Prostate gland (tissue), 2 donors: ENCODE results near the gene HCK. TPM values are rescaled to one million over a fixed set of nuclear protein-coding genes. Genes with fewer than 3 reads are reported as not detected.

Experiments
- DNase-seq: peaks from one replicate; pipeline ENCODE4 v3.0.0-alpha.2; 2019; ENCODE audit warnings: low spot score
- H3K27ac ChIP-seq, 2 donors: fragments of 200-600 bp; sonication (generic); 2 replicates each; pipeline ENCODE4 v1.5.1; 2017 to 2019
- H3K27me3 ChIP-seq: fragments of 200-600 bp; sonication (generic); replicated peaks from 2 replicates; pipeline ENCODE4 v1.5.1; 2019; ENCODE audit not compliant: insufficient read depth
- H3K36me3 ChIP-seq, 2 donors: fragments of 200-600 bp; sonication (generic); 1 replicate in 1 of 2; 2 replicates in 1 of 2; pipeline versions ENCODE4 v1.5.1 to v1.8.1; 2017 to 2019
- H3K4me1 ChIP-seq: fragments of 200-600 bp; sonication (generic); replicated peaks from 2 replicates; pipeline ENCODE4 v1.5.1; 2019
- H3K4me3 ChIP-seq, 2 donors: fragments of 200-600 bp; sonication (generic); 2 replicates each; pipeline ENCODE4 v1.5.1; 2017 to 2019
- H3K9me3 ChIP-seq: fragments of 200-600 bp; sonication (generic); 2 replicates; pipeline ENCODE4 v1.5.1; 2017
- CTCF ChIP-seq, 4 experiments: fragments of 200-600 bp in 2 of 4; fragments of 450-650 bp in 2 of 4; sonication (generic) in 2 of 4; IDR thresholded peaks; 1 replicate in 3 of 4; 2 replicates in 1 of 4; pipeline ENCODE4 v1.5.1; 2016 to 2019; ENCODE audit warnings: antibody characterized with exemption in 4 of 4, mild to moderate bottlenecking in 2 of 4, moderate library complexity in 2 of 4
- POLR2A ChIP-seq: fragments of 450-650 bp; IDR thresholded peaks from one replicate; pipeline ENCODE4 v1.6.1; 2016; ENCODE audit warnings: antibody characterized with exemption, mild to moderate bottlenecking
- POLR2AphosphoS5 ChIP-seq: sonication (generic); formaldehyde crosslinking; IDR thresholded peaks from one replicate; pipeline ENCODE4 v1.6.1; 2017; ENCODE audit warnings: antibody characterized with exemption
- WGBS: methylation state at CpG from one replicate; pipeline ENCODE4 v1.1.5; 2018; 5-methylcytosine and 5-hydroxymethylcytosine counted together
- intact Hi-C: fragments of 100-400 bp; cut with DNase I; formaldehyde crosslinking; loops from one replicate; pipeline ENCODE4 v1.14.2; 2022
- total RNA-seq, 2 donors: library from RNA; depleted of rRNA; stranded (reverse); fragments of >200 nt; gene quantifications; one replicate each; pipeline ENCODE4 v1.1.0, GENCODE V29; 2016

The HCK gene
- total RNA-seq, 2 donors from 2014 or later: 3.1 to 6.0 TPM

GRCh38 chr20:32050851-32051556, 1.0 kb upstream of the HCK start:
- 21% methylated on average over 17 of the region's 17 CpGs for WGBS
- Histone ChIP-seq H3K27ac (no peak overlapping the region), H3K4me1 (no peaks in the 10 kb centered on the region), H3K36me3 (no peaks in the 10 kb centered on the region), H3K4me3 (no peak overlapping the region), H3K9me3 (no peaks in the 10 kb centered on the region), H3K27me3 (peaks cover 5% of the 10 kb centered on the region)
- TF ChIP-seq POLR2AphosphoS5 (no peak), POLR2A (no peak), CTCF (IDR thresholded peaks at IDR 0.05) (no peak)
- intact Hi-C loops: no loop called here
- DNase-seq: no peak

- no peak for TF ChIP-seq POLR2A
- TF ChIP-seq CTCF (IDR thresholded peaks at IDR 0.05): no peak
- no peak for TF ChIP-seq POLR2AphosphoS5
- no peak for DNase-seq
- 20% methylated on average over 14 of the region's 14 CpGs for WGBS
- Histone ChIP-seq H3K4me3 (no peak overlapping the region), H3K36me3 (no peaks in the 10 kb centered on the region), H3K4me1 (no peaks in the 10 kb centered on the region), H3K27me3 (peaks cover 5% of the 10 kb centered on the region), H3K9me3 (no peaks in the 10 kb centered on the region), H3K27ac (no peak overlapping the region)
- intact Hi-C loops: no loop called here
Observed at GRCh38 chr20:32051720-32052089, 337 bp upstream of the HCK start.

- no peaks in the 10 kb centered on the region for H3K9me3 ChIP-seq
- H3K36me3 ChIP-seq: no peaks in the 10 kb centered on the region
- no peaks in the 10 kb centered on the region for H3K4me1 ChIP-seq
- TF ChIP-seq CTCF (IDR thresholded peaks at IDR 0.05) (no peak), POLR2A (no peak), POLR2AphosphoS5 (no peak)
- intact Hi-C loops: no loop called here
- 21% methylated on average over 22 of the region's 22 CpGs for WGBS
- H3K27ac ChIP-seq: no peak overlapping the region
- no peak for DNase-seq
- H3K4me3 ChIP-seq: no peak overlapping the region
- H3K27me3 ChIP-seq: peaks cover 5% of the 10 kb centered on the region
Observed at GRCh38 chr20:32052778-32053362, 828 bp downstream of the HCK start.

- Histone ChIP-seq H3K4me3 (no peak overlapping the region), H3K4me1 (no peaks in the 10 kb centered on the region), H3K27ac (no peak overlapping the region), H3K36me3 (no peaks in the 10 kb centered on the region), H3K9me3 (no peaks in the 10 kb centered on the region), H3K27me3 (peaks cover 5% of the 10 kb centered on the region)
- no peak for TF ChIP-seq CTCF (IDR thresholded peaks at IDR 0.05)
- no peak for TF ChIP-seq POLR2A
- no peak for TF ChIP-seq POLR2AphosphoS5
- WGBS: 90% methylated on average over 3 of the region's 3 CpGs
- DNase-seq: no peak
- intact Hi-C loops: no loop called here
Observed at GRCh38 chr20:32053648-32054047, 1.6 kb downstream of the HCK start.
